CD4-positive, alpha-beta memory T cell (primary cell): ENCODE data around the gene RLF. TPM values are rescaled to one million over a fixed set of nuclear protein-coding genes. Genes with fewer than 3 reads are reported as not detected.

Experiments used
- CTCF ChIA-PET: fragments of 350-600 bp; sonication (Branson Sonifier 250); formaldehyde crosslinking; loops from one replicate; lab custom pipeline; 2021; ENCODE audit warnings: inconsistent platforms; ENCODE audit not compliant: partially characterized antibody; lab: Charles Lee
- POLR2A ChIA-PET: fragments of 350-600 bp; sonication (Branson Sonifier 250); formaldehyde crosslinking; loops from one replicate; lab custom pipeline; 2021; ENCODE audit not compliant: partially characterized antibody; lab: Charles Lee
- DNase-seq, 5 donors: peaks; one replicate each; pipeline versions ENCODE4 v3.0.0 to v3.0.0-alpha.2; 2020 to 2022; ENCODE audit warnings: mixed read lengths in 1 of 5
- H3K27ac ChIP-seq: one replicate; pipeline ENCODE4 v1.7.0; 2013; ENCODE audit warnings: low read depth, low read length
- H3K27me3 ChIP-seq: 2 replicates; pipeline ENCODE4 v1.7.0; 2013; ENCODE audit warnings: mild to moderate bottlenecking, low read length, moderate library complexity; ENCODE audit not compliant: insufficient read depth
- H3K36me3 ChIP-seq: 2 replicates; pipeline ENCODE4 v1.7.0; 2013; ENCODE audit warnings: mild to moderate bottlenecking, low read length, moderate library complexity; ENCODE audit not compliant: insufficient read depth
- H3K4me1 ChIP-seq: 2 replicates; pipeline ENCODE4 v1.7.0; 2013; ENCODE audit warnings: mild to moderate bottlenecking, low read length, moderate library complexity; ENCODE audit not compliant: insufficient read depth
- H3K4me3 ChIP-seq, 2 donors: one replicate each; pipeline ENCODE4 v1.7.0; 2013; ENCODE audit warnings: low read length in 2 of 2, mild to moderate bottlenecking in 1 of 2
- H3K9me3 ChIP-seq, 2 donors: one replicate each; pipeline ENCODE4 v1.7.0; 2013; ENCODE audit warnings: low read length in 2 of 2, control low read depth in 1 of 2; ENCODE audit not compliant: control insufficient read depth in 1 of 2
- H3K27ac Mint-ChIP-seq, 7 donors: one replicate each; pipeline ENCODE4 v1.8.0; 2020 to 2021; ENCODE audit warnings: mixed read lengths in 7 of 7, mild to moderate bottlenecking in 6 of 7, inconsistent platforms in 3 of 7, moderate library complexity in 3 of 7
- H3K27me3 Mint-ChIP-seq, 2 donors: one replicate each; pipeline ENCODE4 v1.8.0; 2020 to 2021; ENCODE audit warnings: mixed read lengths in 2 of 2
- H3K36me3 Mint-ChIP-seq, 2 donors: one replicate each; pipeline ENCODE4 v1.8.0; 2020 to 2021; ENCODE audit warnings: mixed read lengths in 2 of 2, inconsistent platforms in 1 of 2, mild to moderate bottlenecking in 1 of 2
- H3K4me1 Mint-ChIP-seq, 4 donors: one replicate each; pipeline ENCODE4 v1.8.0; 2020 to 2021; ENCODE audit warnings: mixed read lengths in 4 of 4, mild to moderate bottlenecking in 1 of 4
- H3K4me3 Mint-ChIP-seq, 8 donors: one replicate each; pipeline ENCODE4 v1.8.0; 2020 to 2021; ENCODE audit warnings: mixed read lengths in 8 of 8, mild to moderate bottlenecking in 7 of 8, moderate library complexity in 6 of 8, inconsistent platforms in 3 of 8
- H3K9me3 Mint-ChIP-seq, 8 donors: one replicate each; pipeline ENCODE4 v1.8.0; 2020 to 2021; ENCODE audit warnings: mixed read lengths in 8 of 8, mild to moderate bottlenecking in 5 of 8, inconsistent platforms in 3 of 8, moderate library complexity in 1 of 8
- intact Hi-C: fragments of 100-400 bp; cut with micrococcal nuclease; formaldehyde crosslinking; loops from one replicate; pipeline ENCODE4 v1.15.1; 2023
- polyA plus RNA-seq, 2 donors: library from polyadenylated mRNA; unstranded; fragments of 300-500 nt; fragmentation: Illumina TruSeq; gene quantifications; one replicate each; pipeline ENCODE4 v1.2.3, GENCODE V29; 2021
- total RNA-seq, 2 experiments: library from RNA; stranded (reverse); gene quantifications; one replicate each; pipeline ENCODE4 v1.2.3, GENCODE V29; 2021

The RLF gene
- total RNA-seq, result 10 to 100 TPM; 23.0 to 23.4 TPM
- polyA plus RNA-seq, result 1 to 10 TPM; 7.6 to 9.9 TPM

GRCh38 chr1:40161125-40161887 is at the start of gene RLF:
Gene RLF (plus strand): TSS chr1:40161387. CDS start chr1:40161400, 13 bp downstream.
- peaks cover 0 to 7% of the 10 kb centered on the region in 2 donors for H3K36me3 Mint-ChIP-seq
- POLR2A ChIA-PET, result interaction anchor here (0.6 to 3.5 kb wide), 10 partner anchors 81 to 289 kb away, joined by 3 to 18 read pairs (median 5); partner anchors contain the start of genes SMAP2, ZFP69B and ZMPSTE24
- intact Hi-C loops, result loop anchor here (1.0 to 2.0 kb wide), 3 partner anchors 97 to 153 kb away; partner anchors contain the start of genes CAP1 and ZMPSTE24
- peak within 1 kb of the TSS; percentile 77 to 94 for H3K4me3 ChIP-seq
- DNase-seq, result peak; percentile 93 to 95 (median 94)
- CTCF ChIA-PET, result interaction anchor here (0.6 to 3.6 kb wide), 9 partner anchors 9 to 611 kb away, joined by 3 to 25 read pairs (median 3); no protein-coding TSS in a partner anchor
- H3K36me3 ChIP-seq, result no peaks in the 10 kb centered on the region
- H3K4me3 Mint-ChIP-seq, result peak within 1 kb of the TSS in 1 of 8 donors; percentile 60
- no peaks in the 10 kb centered on the region for H3K27me3 ChIP-seq
- H3K27me3 Mint-ChIP-seq, result no peaks in the 10 kb centered on the region
- peaks cover 49% of the 10 kb centered on the region for H3K4me1 ChIP-seq
- no peaks in the 10 kb centered on the region for H3K9me3 ChIP-seq
- H3K4me1 Mint-ChIP-seq, result peaks cover 8 to 29% (median 19%) of the 10 kb centered on the region in 4 donors
- peak within 1 kb of the TSS; percentile 97 for H3K27ac ChIP-seq
- H3K27ac Mint-ChIP-seq, result peak within 1 kb of the TSS in 1 of 7 donors; percentile 99
- H3K9me3 Mint-ChIP-seq, result no peaks in the 10 kb centered on the region

- H3K4me1 ChIP-seq, result no peaks in the 10 kb centered on the region
- H3K36me3 ChIP-seq, result no peaks in the 10 kb centered on the region
- H3K27me3 ChIP-seq, result no peaks in the 10 kb centered on the region
- no peak overlapping the region for H3K4me3 ChIP-seq
- peaks cover 0 to 40% (median 25%) of the 10 kb centered on the region in 8 donors for H3K9me3 Mint-ChIP-seq
- no peak overlapping the region for H3K4me3 Mint-ChIP-seq
- peaks cover 25 to 35% of the 10 kb centered on the region in 2 donors for H3K27me3 Mint-ChIP-seq
- H3K9me3 ChIP-seq, result peaks cover 0 to 4% of the 10 kb centered on the region in 2 donors
- H3K27ac Mint-ChIP-seq, result no peak overlapping the region
- no peak overlapping the region for H3K27ac ChIP-seq
- POLR2A ChIA-PET, result no interaction called here
- H3K36me3 Mint-ChIP-seq, result peaks cover 9 to 12% of the 10 kb centered on the region in 2 donors
- CTCF ChIA-PET, result interaction anchor here (0.7 kb wide), 1 partner anchor 225 kb away, joined by 3 read pairs; no protein-coding TSS in a partner anchor
- H3K4me1 Mint-ChIP-seq, result no peaks in the 10 kb centered on the region
- DNase-seq, result no peak
- intact Hi-C loops, result no loop called here
Measured at GRCh38 chr1:40114400-40114799, 46.8 kb upstream of the RLF start.

GRCh38 chr1:40120128-40120527 is 41.1 kb upstream of the RLF start:
- Mint-ChIP-seq H3K27me3 (peaks cover 1 to 9% of the 10 kb centered on the region in 2 donors), H3K4me1 (no peaks in the 10 kb centered on the region), H3K9me3 (no peaks in the 10 kb centered on the region), H3K27ac (no peak overlapping the region), H3K36me3 (no peaks in the 10 kb centered on the region), H3K4me3 (no peak overlapping the region)
- no peaks in the 10 kb centered on the region for H3K9me3 ChIP-seq
- DNase-seq, result no peak
- no peaks in the 10 kb centered on the region for H3K36me3 ChIP-seq
- H3K27me3 ChIP-seq, result no peaks in the 10 kb centered on the region
- CTCF ChIA-PET, result interaction anchor here (3.0 kb wide), 1 partner anchor 24 kb away, joined by 9 read pairs; no protein-coding TSS in a partner anchor
- no peak overlapping the region for H3K27ac ChIP-seq
- intact Hi-C loops, result no loop called here
- H3K4me3 ChIP-seq, result no peak overlapping the region
- no peaks in the 10 kb centered on the region for H3K4me1 ChIP-seq
- POLR2A ChIA-PET, result no interaction called here

- no peaks in the 10 kb centered on the region for H3K36me3 Mint-ChIP-seq
- no peaks in the 10 kb centered on the region for H3K9me3 Mint-ChIP-seq
- H3K4me3 ChIP-seq, result no peak overlapping the region
- ChIA-PET POLR2A (no interaction called here), CTCF (interaction anchor here (3.0 kb wide), 1 partner anchor 21 kb away, joined by 9 read pairs; no protein-coding TSS in a partner anchor)
- no peaks in the 10 kb centered on the region for H3K4me1 ChIP-seq
- no peak for DNase-seq
- no peak overlapping the region for H3K27ac ChIP-seq
- H3K9me3 ChIP-seq, result no peaks in the 10 kb centered on the region
- H3K4me3 Mint-ChIP-seq, result no peak overlapping the region
- H3K27me3 ChIP-seq, result no peaks in the 10 kb centered on the region
- intact Hi-C loops, result no loop called here
- H3K4me1 Mint-ChIP-seq, result no peaks in the 10 kb centered on the region
- H3K27ac Mint-ChIP-seq, result no peak overlapping the region
- H3K36me3 ChIP-seq, result no peaks in the 10 kb centered on the region
- H3K27me3 Mint-ChIP-seq, result peaks cover 0 to 6% of the 10 kb centered on the region in 2 donors
Measured at GRCh38 chr1:40122855-40123254, 38.3 kb upstream of the RLF start.

- H3K9me3 Mint-ChIP-seq, result no peaks in the 10 kb centered on the region
Measured at GRCh38 chr1:40130892-40131291, 30.3 kb upstream of the RLF start.

GRCh38 chr1:40132383-40133311 is 28.5 kb upstream of the RLF start:
- no peaks in the 10 kb centered on the region for H3K36me3 Mint-ChIP-seq
- intact Hi-C loops, result no loop called here
- Histone ChIP-seq H3K27me3 (no peaks in the 10 kb centered on the region), H3K4me1 (no peaks in the 10 kb centered on the region), H3K36me3 (no peaks in the 10 kb centered on the region), H3K9me3 (no peaks in the 10 kb centered on the region), H3K27ac (no peak overlapping the region), H3K4me3 (no peak overlapping the region)
- no peak overlapping the region for H3K27ac Mint-ChIP-seq
- H3K9me3 Mint-ChIP-seq, result no peaks in the 10 kb centered on the region
- H3K4me1 Mint-ChIP-seq, result no peaks in the 10 kb centered on the region
- H3K27me3 Mint-ChIP-seq, result peaks cover 7 to 10% of the 10 kb centered on the region in 2 donors
- ChIA-PET CTCF (interaction anchor here (2.2 kb wide), 1 partner anchor 11 kb away, joined by 10 read pairs; no protein-coding TSS in a partner anchor), POLR2A (no interaction called here)
- DNase-seq, result peak in 1 of 5 donors; percentile 7
- H3K4me3 Mint-ChIP-seq, result no peak overlapping the region

More at GRCh38 chr1:40130892-40131291, 30.3 kb upstream of the RLF start:
- Mint-ChIP-seq H3K27ac (no peak overlapping the region), H3K36me3 (no peaks in the 10 kb centered on the region), H3K4me1 (no peaks in the 10 kb centered on the region), H3K27me3 (peaks cover 7 to 10% of the 10 kb centered on the region in 2 donors), H3K4me3 (no peak overlapping the region)
- DNase-seq, result no peak
- ChIA-PET CTCF (interaction anchor here (1.1 kb wide), 1 partner anchor 13 kb away, joined by 3 read pairs; no protein-coding TSS in a partner anchor), POLR2A (no interaction called here)
- Histone ChIP-seq H3K27me3 (no peaks in the 10 kb centered on the region), H3K4me1 (no peaks in the 10 kb centered on the region), H3K27ac (no peak overlapping the region), H3K9me3 (no peaks in the 10 kb centered on the region), H3K4me3 (no peak overlapping the region), H3K36me3 (no peaks in the 10 kb centered on the region)
- intact Hi-C loops, result no loop called here
